GM12878 (cell line): ENCODE results near the gene ORC4. TPM values are rescaled to one million over a fixed set of nuclear protein-coding genes. Genes with fewer than 3 reads are reported as not detected.

Experiments used
- ASH2L ChIP-seq: fragments of 300-600, 200-600 bp; sonication (generic); IDR thresholded peaks from 2 replicates; pipeline ENCODE4 v1.6.1; 2017; ENCODE audit warnings: low read depth, mild to moderate bottlenecking, borderline replicate concordance
- E2F4 ChIP-seq: IDR thresholded peaks from 2 replicates; pipeline ENCODE4 v1.6.1; 2012; ENCODE audit warnings: low read depth, low read length, improper control_type of control experiment
- EGR1 ChIP-seq, 2 experiments: IDR thresholded peaks; 1 replicate in 1 of 2; 2 replicates in 1 of 2; pipeline ENCODE4 v1.6.1; 2011 to 2012; ENCODE audit warnings: low read depth in 2 of 2, low read length in 2 of 2, borderline replicate concordance in 1 of 2, mild to moderate bottlenecking in 1 of 2, moderate library complexity in 1 of 2
- KDM1A ChIP-seq: fragments of 200-600 bp; sonication (generic); IDR thresholded peaks from 2 replicates; pipeline ENCODE4 v1.6.1; 2016; ENCODE audit warnings: borderline replicate concordance
- NBN ChIP-seq: fragments of 450-650 bp; IDR thresholded peaks from 2 replicates; pipeline ENCODE4 v1.6.1; 2016
- NFIC ChIP-seq: IDR thresholded peaks from 2 replicates; pipeline ENCODE4 v1.6.1; 2012; ENCODE audit warnings: low read depth, mild to moderate bottlenecking, inconsistent platforms, low read length, moderate library complexity
- NRF1 ChIP-seq: conservative IDR thresholded peaks from 2 replicates; pipeline ENCODE4 v1.6.1; 2011; ENCODE audit warnings: mild to moderate bottlenecking, low read depth, low read length, improper control_type of control experiment
- PAX5 ChIP-seq: IDR thresholded peaks from 2 replicates; pipeline ENCODE4 v1.6.1; 2011; ENCODE audit warnings: low read depth, low read length, borderline replicate concordance
- POLR2AphosphoS2 ChIP-seq: IDR thresholded peaks from 2 replicates; pipeline ENCODE4 v1.6.1; 2011; ENCODE audit warnings: low read depth, mild to moderate bottlenecking, low read length, improper control_type of control experiment, moderate library complexity
- RELB ChIP-seq: fragments of 450-650 bp; IDR thresholded peaks from 2 replicates; pipeline ENCODE4 v1.6.1; 2017; ENCODE audit warnings: low read depth, mild to moderate bottlenecking, moderate library complexity
- SREBF2 ChIP-seq: IDR thresholded peaks from 2 replicates; pipeline ENCODE4 v1.6.1; 2012; ENCODE audit warnings: mild to moderate bottlenecking, low read length
- SRF ChIP-seq, 2 experiments: IDR thresholded peaks; 2 replicates each; pipeline ENCODE4 v1.6.1; 2011; ENCODE audit warnings: low read depth in 2 of 2, low read length in 2 of 2, mild to moderate bottlenecking in 1 of 2, moderate library complexity in 1 of 2
- TCF3 ChIP-seq: IDR thresholded peaks from 2 replicates; pipeline ENCODE4 v1.6.1; 2012; ENCODE audit warnings: low read depth, mild to moderate bottlenecking, low read length, borderline replicate concordance; ENCODE audit not compliant: insufficient read depth
- USF2 ChIP-seq: IDR thresholded peaks from 2 replicates; pipeline ENCODE4 v1.6.1; 2011; ENCODE audit warnings: low read depth, low read length, improper control_type of control experiment, borderline replicate concordance
- WRNIP1 ChIP-seq: IDR thresholded peaks from 2 replicates; pipeline ENCODE4 v1.6.1; 2011; ENCODE audit warnings: low read depth, low read length, improper control_type of control experiment, borderline replicate concordance
- ZBTB40 ChIP-seq: fragments of 450-650 bp; IDR thresholded peaks from 2 replicates; pipeline ENCODE4 v1.6.1; 2016; ENCODE audit warnings: mild to moderate bottlenecking, moderate library complexity, borderline replicate concordance
- ZNF592 ChIP-seq: fragments of 450-650 bp; IDR thresholded peaks from 2 replicates; pipeline ENCODE4 v1.6.1; 2017; ENCODE audit warnings: mild to moderate bottlenecking, moderate library complexity
- polyA plus RNA-seq, 11 experiments: library from polyadenylated mRNA; depleted of rRNA in 4 of 11; unstranded in 6 of 11; stranded (reverse) in 5 of 11; fragments of >200 nt; fragmentation: Nextera tagmentation in 4 of 11; fragmentation: Illumina TruSeq in 1 of 11; extraction: Ambion mirVana in 4 of 11; extraction: Trizol in 1 of 11; gene quantifications; 1 replicate in 1 of 11; 2 replicates in 10 of 11; pipeline versions ENCODE4 v1.2.1 to v1.2.3, GENCODE V29; 2011 to 2016; ENCODE audit warnings: inconsistent platforms in 2 of 11, missing spikeins in 2 of 11, low read depth in 1 of 11
- total RNA-seq, 4 experiments: library from RNA; depleted of rRNA in 3 of 4; stranded (reverse); fragments of >200 nt in 3 of 4; fragmentation: Illumina TruSeq in 1 of 4; extraction: Trizol in 1 of 4; gene quantifications; 2 replicates each; pipeline versions ENCODE4 v1.2.1 to v1.2.3, GENCODE V29; 2013 to 2021

Gene ORC4
- total and polyA plus RNA-seq, 10 of the 15 experiments (the other 5 are each of a cell fraction or from before 2014, with no cell fraction given), result 25.7 to 71.3 (median 52.1) TPM

- TF ChIP-seq NBN (peak; percentile 63; the same call in 1 of the 2 replicates), ASH2L (no peak), ZNF592 (no peak), ZBTB40 (peak; percentile 65; the same call in 1 of the 2 replicates), KDM1A (no peak), POLR2AphosphoS2 (no peak), TCF3 (no peak), NFIC (peak; percentile 91), WRNIP1 (no peak), EGR1 (IDR thresholded peaks at IDR 0.05; ENCODE audit: borderline replicate concordance in 1 of 2, low read depth in 2 of 2, low read length in 2 of 2) (no peak), PAX5 (no peak), SREBF2 (no peak), RELB (peak; percentile 68; the same call in 1 of the 2 replicates), NRF1 (no peak), USF2 (no peak), E2F4 (no peak), SRF (IDR thresholded peaks at IDR 0.05; ENCODE audit: low read depth in 2 of 2, low read length in 2 of 2) (no peak)
Measured at GRCh38 chr2:148042219-148042618, 21.7 kb upstream of the ORC4 start (continued).
